ENCODE results near the gene KRT1.

KRT1 gene

DNA sequence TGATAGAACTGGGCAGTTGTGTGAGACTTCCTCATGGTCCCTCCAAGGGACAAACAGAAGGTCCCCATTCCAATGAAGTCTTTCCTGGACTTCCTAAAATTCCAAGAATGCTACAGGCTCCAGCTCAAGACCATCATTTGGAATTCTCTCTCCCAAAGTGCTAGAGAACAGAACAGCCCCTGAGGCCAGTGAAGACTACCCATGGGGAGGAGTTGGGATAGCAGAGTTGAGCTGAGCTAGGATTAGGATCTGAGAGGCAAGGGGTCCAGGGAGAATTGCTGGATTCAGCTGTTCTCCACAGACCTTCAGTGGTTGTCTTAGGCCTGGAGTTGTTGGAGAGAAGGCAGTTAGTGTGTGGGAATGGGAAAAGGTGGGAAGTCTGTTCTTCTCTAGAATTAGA is 10.8 kb downstream of the KRT1 start:
- H3K27ac ChIP-seq = no peak overlapping the region
- TF ChIP-seq, protein P1, sequence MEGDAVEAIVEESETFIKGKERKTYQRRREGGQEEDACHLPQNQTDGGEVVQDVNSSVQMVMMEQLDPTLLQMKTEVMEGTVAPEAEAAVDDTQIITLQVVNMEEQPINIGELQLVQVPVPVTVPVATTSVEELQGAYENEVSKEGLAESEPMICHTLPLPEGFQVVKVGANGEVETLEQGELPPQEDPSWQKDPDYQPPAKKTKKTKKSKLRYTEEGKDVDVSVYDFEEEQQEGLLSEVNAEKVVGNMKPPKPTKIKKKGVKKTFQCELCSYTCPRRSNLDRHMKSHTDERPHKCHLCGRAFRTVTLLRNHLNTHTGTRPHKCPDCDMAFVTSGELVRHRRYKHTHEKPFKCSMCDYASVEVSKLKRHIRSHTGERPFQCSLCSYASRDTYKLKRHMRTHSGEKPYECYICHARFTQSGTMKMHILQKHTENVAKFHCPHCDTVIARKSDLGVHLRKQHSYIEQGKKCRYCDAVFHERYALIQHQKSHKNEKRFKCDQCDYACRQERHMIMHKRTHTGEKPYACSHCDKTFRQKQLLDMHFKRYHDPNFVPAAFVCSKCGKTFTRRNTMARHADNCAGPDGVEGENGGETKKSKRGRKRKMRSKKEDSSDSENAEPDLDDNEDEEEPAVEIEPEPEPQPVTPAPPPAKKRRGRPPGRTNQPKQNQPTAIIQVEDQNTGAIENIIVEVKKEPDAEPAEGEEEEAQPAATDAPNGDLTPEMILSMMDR (IDR thresholded peaks at IDR 0.05) = no peak
- no peak for TF ChIP-seq ZFX (IDR thresholded peaks at IDR 0.05; ENCODE audit: borderline replicate concordance)

DNA sequence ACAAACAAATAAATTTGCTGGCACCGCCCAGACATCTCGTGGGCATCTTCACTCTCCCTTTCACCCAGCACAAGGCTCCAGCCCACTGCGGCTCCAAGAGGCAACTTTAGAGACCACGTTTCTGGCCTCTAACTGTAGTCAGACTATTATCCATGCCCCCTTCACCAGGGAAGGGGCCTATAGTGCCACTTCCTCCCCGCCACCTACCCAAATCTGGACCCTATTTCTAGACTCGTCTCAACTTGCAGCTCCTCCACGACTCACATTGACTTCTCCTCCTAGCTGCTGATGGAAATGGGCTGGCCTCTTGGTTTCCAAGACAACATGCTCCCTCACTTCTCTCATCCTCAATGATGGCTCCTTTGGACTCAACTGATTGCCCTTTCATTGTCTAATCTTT is 12.3 kb downstream of the KRT1 start:
- no peak overlapping the region for H3K27ac ChIP-seq
- TF ChIP-seq, protein P1 (IDR thresholded peaks at IDR 0.05) = no peak; the same call in 1 of the 2 replicates
- TF ChIP-seq ZFX (IDR thresholded peaks at IDR 0.05; ENCODE audit: borderline replicate concordance) = no peak

DNA sequence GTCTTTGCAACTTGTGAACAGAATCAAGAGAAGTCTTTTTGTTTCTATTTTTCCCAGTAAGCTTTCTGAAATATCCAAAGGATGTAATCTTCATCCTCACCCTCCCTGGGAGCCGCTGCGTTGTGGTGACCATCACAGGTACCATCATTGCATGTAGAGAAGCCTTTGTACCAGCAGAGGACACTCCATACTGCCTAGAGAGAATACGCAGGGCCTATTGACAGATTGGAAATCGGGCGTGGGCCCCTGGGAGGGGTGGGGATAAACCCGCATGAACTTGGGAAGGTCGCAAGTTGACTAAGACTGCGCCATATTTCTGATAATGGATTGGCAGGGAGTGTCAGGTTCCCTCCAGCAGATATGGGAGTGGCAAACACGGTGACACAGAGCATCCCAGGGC is 12.7 kb downstream of the KRT1 start:
- TF ChIP-seq, protein P1 (IDR thresholded peaks at IDR 0.05) = peak; percentile 35
- TF ChIP-seq ZFX (IDR thresholded peaks at IDR 0.05; ENCODE audit: borderline replicate concordance) = no peak

DNA sequence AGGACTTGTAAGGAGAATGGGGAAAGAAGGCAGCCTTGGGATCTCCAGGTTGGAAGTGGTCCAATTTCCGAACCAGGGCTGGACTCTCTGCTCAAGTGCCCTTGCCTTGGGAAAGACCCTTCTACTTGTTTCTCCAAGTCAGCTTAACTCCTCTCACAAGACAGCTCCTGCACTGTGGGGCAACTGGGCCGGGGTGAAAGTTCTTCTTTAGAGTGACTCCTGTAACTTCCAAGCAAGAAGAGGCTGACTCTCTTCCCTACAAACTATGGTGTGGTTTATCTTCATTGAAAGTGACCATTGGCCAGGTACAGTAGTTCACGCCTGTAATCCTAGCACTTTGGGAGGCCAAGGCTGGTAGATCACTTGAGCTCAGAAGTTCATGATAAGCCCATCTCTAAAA is 13.7 kb downstream of the KRT1 start:
- TF ChIP-seq, protein P1 (IDR thresholded peaks at IDR 0.05) = no peak
- TF ChIP-seq ZFX (IDR thresholded peaks at IDR 0.05; ENCODE audit: borderline replicate concordance) = no peak
- no peak overlapping the region for H3K27ac ChIP-seq

More for the DNA sequence above, 12.7 kb downstream of the KRT1 start:
- H3K27ac ChIP-seq = no peak overlapping the region

DNA sequence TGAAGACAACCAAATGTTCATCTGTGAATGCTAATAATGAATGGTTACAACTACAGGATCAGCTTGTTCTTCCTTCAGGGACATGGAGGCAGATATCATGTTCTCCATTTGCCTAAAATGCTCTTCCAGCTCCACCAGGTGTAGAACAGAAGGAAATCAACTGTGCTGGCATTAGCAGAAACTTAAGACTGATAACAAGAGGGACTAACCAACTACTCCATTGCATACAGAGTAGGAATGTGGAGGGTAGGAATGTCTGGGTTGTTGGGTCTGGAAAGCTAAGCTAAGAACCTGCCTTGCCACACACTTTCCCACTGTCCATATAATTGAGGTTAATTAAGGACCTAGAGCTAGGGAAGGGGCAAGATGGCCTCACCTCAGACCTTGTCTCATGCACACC is 16.8 kb downstream of the KRT1 start:
- H3K27ac ChIP-seq = no peak overlapping the region
- TF ChIP-seq, protein P1 (IDR thresholded peaks at IDR 0.05) = no peak
- no peak for TF ChIP-seq ZFX (IDR thresholded peaks at IDR 0.05; ENCODE audit: borderline replicate concordance)

DNA sequence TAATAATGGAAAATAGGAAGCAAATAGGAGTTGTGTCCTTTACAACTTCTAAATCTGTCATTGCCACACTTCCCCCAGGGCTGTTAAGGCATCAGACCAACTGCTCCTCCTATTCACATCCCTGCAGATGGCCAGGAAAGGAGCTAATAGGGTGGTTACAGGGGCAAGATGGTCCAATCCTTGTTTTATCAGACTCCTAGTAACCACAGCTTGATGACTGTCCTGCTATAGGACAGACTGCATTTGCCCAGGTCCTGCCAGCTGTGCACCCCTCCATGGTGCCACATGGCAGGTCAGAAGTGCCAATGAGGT is 17.3 kb downstream of the KRT1 start:
- no peak overlapping the region for H3K27ac ChIP-seq
- TF ChIP-seq, protein P1 (IDR thresholded peaks at IDR 0.05) = no peak
- TF ChIP-seq ZFX (IDR thresholded peaks at IDR 0.05; ENCODE audit: borderline replicate concordance) = no peak

DNA sequence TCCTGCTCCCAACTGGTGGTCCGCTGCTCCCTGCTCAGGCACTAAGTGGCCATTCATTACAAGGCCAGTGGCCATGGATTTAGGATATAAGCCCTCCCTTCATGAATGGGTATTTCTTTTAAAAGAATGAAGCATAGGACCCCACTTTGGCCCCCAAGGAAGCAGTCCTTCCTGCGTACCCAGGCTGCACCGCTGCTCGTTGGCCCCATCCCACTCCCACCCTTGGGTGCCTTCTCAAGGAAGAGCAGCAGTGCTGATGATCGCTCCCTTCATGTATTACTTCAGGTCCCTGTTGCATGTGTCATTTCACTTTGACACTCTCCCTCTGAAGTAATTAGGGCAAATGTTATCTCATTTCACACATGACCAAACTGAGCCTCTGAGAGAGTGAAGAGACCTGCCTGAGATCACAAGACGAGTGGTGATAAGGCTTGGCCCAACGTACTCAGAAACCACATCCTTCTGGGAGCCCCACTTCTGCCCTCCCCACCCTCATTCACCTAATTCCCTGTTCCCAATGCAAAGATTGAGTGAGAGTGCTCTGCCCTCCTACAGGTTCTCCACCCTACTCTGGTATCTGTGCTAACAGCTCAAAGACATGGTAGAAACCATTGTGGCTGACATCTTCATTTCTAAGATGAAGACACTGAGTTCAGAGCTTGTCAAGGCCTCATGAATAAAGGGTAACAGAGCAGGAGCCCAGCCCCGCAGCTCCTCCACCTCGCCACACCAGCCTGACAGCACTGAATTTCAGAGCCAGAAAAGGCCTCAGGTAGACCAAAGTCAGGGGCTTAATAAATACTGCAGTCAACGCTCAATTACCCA is 17.9 kb downstream of the KRT1 start:
- TF ChIP-seq, protein P1 (IDR thresholded peaks at IDR 0.05) = no peak
- TF ChIP-seq ZFX (IDR thresholded peaks at IDR 0.05; ENCODE audit: borderline replicate concordance) = no peak
- H3K27ac ChIP-seq = no peak overlapping the region
